Gastrocnemius medialis (tissue), 4 donors: ENCODE measurements around the gene KRTAP20-4.

ENCODE experiments used
- CTCF ChIP-seq, 5 experiments: fragments of 450-650 bp in 3 of 5; fragments of 200-600 bp in 2 of 5; sonication (generic) in 2 of 5; IDR thresholded peaks in 4 of 5; conservative IDR thresholded peaks in 1 of 5; 1 replicate in 4 of 5; 2 replicates in 1 of 5; pipeline ENCODE4 v1.5.1; 2016 to 2019; ENCODE audit warnings: antibody characterized with exemption in 5 of 5, mild to moderate bottlenecking in 3 of 5, moderate library complexity in 3 of 5
- POLR2A ChIP-seq, 2 donors: fragments of 450-650 bp; IDR thresholded peaks; one replicate each; pipeline ENCODE4 v1.6.1; 2017; ENCODE audit warnings: antibody characterized with exemption in 2 of 2, mild to moderate bottlenecking in 2 of 2, moderate library complexity in 2 of 2

GRCh38 chr21:30629200-30629599 lies 8.8 kb downstream of the KRTAP20-4 start:
- TF ChIP-seq POLR2A (IDR thresholded peaks at IDR 0.05) (no peak), CTCF (IDR thresholded peaks at IDR 0.05 in 4 of 5, conservative IDR thresholded peaks at IDR 0.05 in 1 of 5) (no peak)
